ENCODE data around the gene TUBB8B. TPM values are rescaled to one million over a fixed set of nuclear protein-coding genes. Genes with fewer than 3 reads are reported as not detected.
"Not testable (repeated sequence)": the region's sequence is repeated elsewhere in the genome, so short reads cannot be mapped to it uniquely, and the experiment has no call there.

TUBB8B gene
- total RNA-seq, 1 donor from 2014 or later = not detected

DNA sequence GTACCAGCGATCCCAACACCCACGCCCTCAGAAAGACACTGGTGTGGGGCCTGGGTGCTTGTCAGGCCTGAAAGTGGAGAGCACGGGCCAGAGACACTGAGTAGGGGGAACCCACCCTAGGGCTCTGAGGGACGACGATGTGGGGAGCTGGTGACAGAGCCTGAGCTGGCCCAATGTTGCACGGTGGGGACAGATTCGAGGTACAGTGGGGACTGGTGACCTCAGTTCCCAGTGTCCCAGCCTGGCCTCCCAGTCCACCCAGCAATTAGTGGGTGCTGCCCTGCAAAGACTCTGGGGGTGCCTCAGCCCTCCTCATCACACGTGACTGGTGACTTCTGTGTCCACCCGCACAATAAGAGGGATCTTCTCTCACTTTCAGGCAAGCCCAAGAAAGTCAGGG is 36.6 kb downstream of the TUBB8B start:
- not testable (repeated sequence) for DNase-seq

DNA sequence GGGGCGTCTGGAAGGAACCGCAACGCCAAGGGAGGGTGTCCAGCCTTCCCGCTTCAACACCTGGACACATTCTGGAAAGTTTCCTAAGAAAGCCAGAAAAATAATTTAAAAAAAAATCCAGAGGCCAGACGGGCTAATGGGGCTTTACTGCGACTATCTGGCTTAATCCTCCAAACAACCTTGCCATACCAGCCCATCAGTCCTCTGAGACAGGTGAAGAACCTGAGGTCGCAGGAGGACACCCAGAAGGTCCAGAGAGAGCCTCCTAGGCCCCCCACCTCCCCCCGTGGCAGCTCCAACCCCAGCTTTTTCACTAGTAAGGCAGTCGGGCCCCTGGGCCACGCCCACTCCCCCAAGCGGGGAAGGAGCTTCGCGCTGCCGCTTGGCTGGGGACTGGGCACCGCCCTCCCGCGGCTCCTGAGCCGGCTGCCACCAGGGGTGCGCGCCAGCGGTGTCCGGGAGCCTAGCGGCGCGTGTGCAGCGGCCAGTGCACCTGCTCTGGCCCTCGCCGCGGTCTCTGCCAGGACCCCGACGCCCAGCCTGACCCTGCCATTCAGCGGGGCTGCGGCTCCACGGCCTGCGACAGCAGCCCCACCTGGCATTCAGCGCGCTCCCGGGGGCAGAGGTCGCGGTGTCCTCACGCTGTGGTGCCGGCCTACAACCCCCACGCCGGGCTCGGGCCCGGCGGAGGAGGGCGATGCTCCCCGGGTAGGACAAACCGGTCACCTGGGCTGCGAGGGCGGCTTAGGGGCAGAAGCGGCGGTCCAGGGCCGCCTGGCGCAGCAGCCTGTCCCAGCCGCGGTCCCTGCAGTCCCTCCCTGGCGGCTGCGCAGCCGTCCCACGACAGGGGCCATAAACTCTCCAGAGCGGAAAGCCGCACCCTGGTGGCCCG is 37.8 kb downstream of the TUBB8B start:
- DNase-seq = not testable (repeated sequence)

DNA sequence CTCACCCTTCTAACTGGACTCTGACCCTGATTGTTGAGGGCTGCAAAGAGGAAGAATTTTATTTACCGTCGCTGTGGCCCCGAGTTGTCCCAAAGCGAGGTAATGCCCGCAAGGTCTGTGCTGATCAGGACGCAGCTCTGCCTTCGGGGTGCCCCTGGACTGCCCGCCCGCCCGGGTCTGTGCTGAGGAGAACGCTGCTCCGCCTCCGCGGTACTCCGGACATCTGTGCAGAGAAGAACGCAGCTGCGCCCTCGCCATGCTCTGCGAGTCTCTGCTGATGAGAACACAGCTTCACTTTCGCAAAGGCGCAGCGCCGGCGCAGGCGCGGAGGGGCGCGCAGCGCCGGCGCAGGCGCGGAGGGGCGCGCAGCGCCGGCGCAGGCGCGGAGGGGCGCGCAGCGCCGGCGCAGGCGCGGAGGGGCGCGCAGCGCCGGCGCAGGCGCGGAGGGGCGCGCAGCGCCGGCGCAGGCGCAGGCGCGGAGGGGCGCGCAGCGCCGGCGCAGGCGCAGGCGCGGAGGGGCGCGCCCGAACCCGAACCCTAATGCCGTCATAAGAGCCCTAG is 38.7 kb downstream of the TUBB8B start:
- DNase-seq = not testable (repeated sequence)

DNA sequence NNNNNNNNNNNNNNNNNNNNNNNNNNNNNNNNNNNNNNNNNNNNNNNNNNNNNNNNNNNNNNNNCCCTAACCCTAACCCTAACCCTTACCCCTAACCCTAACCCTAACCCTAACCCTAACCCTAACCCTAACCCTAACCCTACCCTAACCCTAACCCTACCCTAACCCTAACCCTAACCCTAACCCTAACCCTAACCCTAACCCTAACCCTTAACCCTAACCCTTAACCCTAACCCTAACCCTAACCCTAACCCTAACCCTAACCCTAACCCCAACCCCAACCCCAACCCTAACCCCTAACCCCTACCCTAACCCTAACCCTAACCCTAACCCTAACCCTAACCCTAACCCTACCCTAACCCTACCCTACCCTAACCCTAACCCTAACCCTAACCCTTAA is 39.5 kb downstream of the TUBB8B start:
- DNase-seq = peak; percentile 1

Small RNA genes lying within 50 kb of the gene (small RNA-seq; reads per million reads assigned to genes)
- not detected for gene AP001005.2 (ENCODE audit: low replicate concordance)

Other genes starting within 250 kb of the TUBB8B start
- gene USP14, start 108.9 kb upstream of the TUBB8B start, total RNA-seq = 36.9 TPM
- gene THOC1, start 218.4 kb upstream of the TUBB8B start, total RNA-seq = 69.0 TPM

All from tongue (tissue), 3 donors.